ENCODE results near the gene TTC23. TPM values are rescaled to one million over a fixed set of nuclear protein-coding genes. Genes with fewer than 3 reads are reported as not detected.

TTC23 gene
- total RNA-seq, 1 experiment from 2014 or later: 13.4 TPM

DNA sequence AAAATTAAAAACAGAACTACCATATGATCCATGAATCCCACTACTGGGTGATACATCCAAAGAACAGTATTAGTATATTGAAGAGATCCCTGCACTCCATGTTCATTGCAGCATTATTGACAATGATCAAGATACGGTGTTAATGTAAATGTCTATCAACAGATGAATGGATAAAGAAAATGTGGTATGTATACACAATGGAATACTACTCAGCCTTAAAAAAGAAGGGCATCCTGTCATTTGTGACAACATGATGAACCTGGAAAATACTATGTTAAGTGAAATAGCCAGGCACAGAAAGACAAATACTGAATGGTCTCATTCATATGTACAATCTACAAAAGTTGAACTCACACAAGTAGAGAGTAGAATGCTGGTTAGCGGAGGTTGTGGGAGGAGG, 16.6 kb downstream of the TTC23 start:
- Histone ChIP-seq H3K36me3 (ENCODE audit: insufficient read depth, low read length, poor library complexity, severe bottlenecking) (no peaks in the 10 kb centered on the region), H3K4me3 (ENCODE audit: low read depth, low read length, poor library complexity, severe bottlenecking) (no peak overlapping the region), H3K9me3 (ENCODE audit: low read depth, low read length, poor library complexity, severe bottlenecking) (no peaks in the 10 kb centered on the region), H3K4me1 (ENCODE audit: insufficient read depth, low read length, poor library complexity, severe bottlenecking) (no peaks in the 10 kb centered on the region), H3K27me3 (replicated peaks; ENCODE audit: insufficient read depth, low read depth, low read length, poor library complexity) (no peaks in the 10 kb centered on the region), H3K27ac (ENCODE audit: low read depth, low read length, poor library complexity, severe bottlenecking) (no peak overlapping the region)
- CTCF ChIA-PET: no interaction called here
- no peak for DNase-seq (ENCODE audit: low spot score)
- TF ChIP-seq, protein P1, sequence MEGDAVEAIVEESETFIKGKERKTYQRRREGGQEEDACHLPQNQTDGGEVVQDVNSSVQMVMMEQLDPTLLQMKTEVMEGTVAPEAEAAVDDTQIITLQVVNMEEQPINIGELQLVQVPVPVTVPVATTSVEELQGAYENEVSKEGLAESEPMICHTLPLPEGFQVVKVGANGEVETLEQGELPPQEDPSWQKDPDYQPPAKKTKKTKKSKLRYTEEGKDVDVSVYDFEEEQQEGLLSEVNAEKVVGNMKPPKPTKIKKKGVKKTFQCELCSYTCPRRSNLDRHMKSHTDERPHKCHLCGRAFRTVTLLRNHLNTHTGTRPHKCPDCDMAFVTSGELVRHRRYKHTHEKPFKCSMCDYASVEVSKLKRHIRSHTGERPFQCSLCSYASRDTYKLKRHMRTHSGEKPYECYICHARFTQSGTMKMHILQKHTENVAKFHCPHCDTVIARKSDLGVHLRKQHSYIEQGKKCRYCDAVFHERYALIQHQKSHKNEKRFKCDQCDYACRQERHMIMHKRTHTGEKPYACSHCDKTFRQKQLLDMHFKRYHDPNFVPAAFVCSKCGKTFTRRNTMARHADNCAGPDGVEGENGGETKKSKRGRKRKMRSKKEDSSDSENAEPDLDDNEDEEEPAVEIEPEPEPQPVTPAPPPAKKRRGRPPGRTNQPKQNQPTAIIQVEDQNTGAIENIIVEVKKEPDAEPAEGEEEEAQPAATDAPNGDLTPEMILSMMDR (conservative IDR thresholded peaks at IDR 0.05; ENCODE audit: low read depth, low read length): no peak
- TF ChIP-seq EZH2 (IDR thresholded peaks at IDR 0.05; ENCODE audit: borderline replicate concordance, low read depth, low read length, poor library complexity, severe bottlenecking): no peak
- intact Hi-C loops (cut with micrococcal nuclease; ENCODE audit: unreplicated experiment): no loop called here
- no TSS peak for BruUV-seq (replicated peaks)
- POLR2A ChIA-PET (ENCODE audit: low non-redundant PET): no interaction called here

DNA sequence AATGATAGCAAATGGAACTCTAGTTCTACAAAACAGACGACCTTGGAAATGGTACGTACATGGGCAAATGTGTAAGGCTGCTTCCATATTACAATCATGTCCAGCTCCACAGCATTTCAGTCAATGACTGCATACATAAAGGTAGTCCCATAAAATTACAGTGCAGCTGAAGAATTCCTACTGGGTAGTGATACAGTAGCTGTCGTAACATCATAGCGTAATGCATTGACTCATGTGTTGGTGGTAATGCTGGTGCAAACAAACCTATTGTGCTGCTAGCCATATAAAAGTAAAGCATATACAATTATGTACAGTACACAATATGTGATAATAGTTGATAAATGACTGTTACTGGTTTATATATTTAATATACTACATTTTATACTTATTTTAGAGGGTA, 18.5 kb downstream of the TTC23 start:
- no TSS peak for BruUV-seq (replicated peaks)
- no peak for TF ChIP-seq EZH2 (IDR thresholded peaks at IDR 0.05; ENCODE audit: borderline replicate concordance, low read depth, low read length, poor library complexity, severe bottlenecking)
- TF ChIP-seq, protein P1 (conservative IDR thresholded peaks at IDR 0.05; ENCODE audit: low read depth, low read length): no peak
- no peak overlapping the region for H3K4me3 ChIP-seq (ENCODE audit: low read depth, low read length, poor library complexity, severe bottlenecking)
- H3K27ac ChIP-seq (ENCODE audit: low read depth, low read length, poor library complexity, severe bottlenecking): no peak overlapping the region
- H3K27me3 ChIP-seq (replicated peaks; ENCODE audit: insufficient read depth, low read depth, low read length, poor library complexity): no peaks in the 10 kb centered on the region
- no peaks in the 10 kb centered on the region for H3K36me3 ChIP-seq (ENCODE audit: insufficient read depth, low read length, poor library complexity, severe bottlenecking)
- CTCF ChIA-PET: no interaction called here
- H3K9me3 ChIP-seq (ENCODE audit: low read depth, low read length, poor library complexity, severe bottlenecking): no peaks in the 10 kb centered on the region
- no peaks in the 10 kb centered on the region for H3K4me1 ChIP-seq (ENCODE audit: insufficient read depth, low read length, poor library complexity, severe bottlenecking)
- no peak for DNase-seq (ENCODE audit: low spot score)
- intact Hi-C loops (cut with micrococcal nuclease; ENCODE audit: unreplicated experiment): no loop called here
- POLR2A ChIA-PET (ENCODE audit: low non-redundant PET): no interaction called here

DNA sequence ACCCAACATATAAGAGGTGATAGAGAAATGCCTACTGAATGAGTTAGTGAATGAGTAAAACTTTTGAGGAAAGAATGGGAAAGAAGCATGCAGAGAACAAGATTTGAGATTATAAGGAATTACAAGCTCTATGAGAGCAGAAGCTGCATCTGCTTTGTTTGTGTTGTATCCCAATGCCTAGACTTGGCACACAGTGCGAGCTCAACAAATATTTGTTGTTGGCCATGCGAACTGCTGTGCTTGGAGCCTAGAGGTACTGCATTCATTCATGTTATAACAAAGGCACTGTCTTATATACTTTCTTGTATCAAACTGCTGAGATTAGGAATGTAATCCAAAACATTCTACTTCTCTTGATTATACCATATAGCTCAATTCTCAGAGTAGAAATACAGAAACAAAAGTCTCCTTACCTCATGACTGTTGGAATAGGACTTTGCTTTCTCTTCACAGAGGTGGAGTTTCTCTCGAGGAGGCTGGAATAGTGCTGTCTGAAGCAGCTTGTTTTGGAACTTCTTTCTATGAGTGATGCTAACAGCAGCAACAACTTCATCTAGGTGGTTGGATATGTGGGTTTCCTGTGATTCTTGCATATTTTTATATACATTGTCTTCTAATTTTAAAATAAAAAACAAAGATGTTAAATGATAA, 21.1 kb downstream of the TTC23 start:
- ChIA-PET CTCF (no interaction called here), POLR2A (ENCODE audit: low non-redundant PET) (no interaction called here)
- Histone ChIP-seq H3K9me3 (ENCODE audit: low read depth, low read length, poor library complexity, severe bottlenecking) (no peaks in the 10 kb centered on the region), H3K4me1 (ENCODE audit: insufficient read depth, low read length, poor library complexity, severe bottlenecking) (no peaks in the 10 kb centered on the region), H3K36me3 (ENCODE audit: insufficient read depth, low read length, poor library complexity, severe bottlenecking) (no peaks in the 10 kb centered on the region), H3K27ac (ENCODE audit: low read depth, low read length, poor library complexity, severe bottlenecking) (no peak overlapping the region), H3K27me3 (replicated peaks; ENCODE audit: insufficient read depth, low read depth, low read length, poor library complexity) (no peaks in the 10 kb centered on the region), H3K4me3 (ENCODE audit: low read depth, low read length, poor library complexity, severe bottlenecking) (no peak overlapping the region)
- DNase-seq (ENCODE audit: low spot score): no peak
- intact Hi-C loops (cut with micrococcal nuclease; ENCODE audit: unreplicated experiment): no loop called here
- no peak for TF ChIP-seq EZH2 (IDR thresholded peaks at IDR 0.05; ENCODE audit: borderline replicate concordance, low read depth, low read length, poor library complexity, severe bottlenecking)
- TF ChIP-seq, protein P1 (conservative IDR thresholded peaks at IDR 0.05; ENCODE audit: low read depth, low read length): no peak
- BruUV-seq (replicated peaks): no TSS peak
